ENCODE results near the gene FREY1. TPM values are rescaled to one million over a fixed set of nuclear protein-coding genes. Genes with fewer than 3 reads are reported as not detected.

FREY1 gene
- total and polyA plus RNA-seq, 2 of the 13 experiments (the other 11 are each of a cell fraction or from before 2014, with no cell fraction given), result 0.44 to 0.73 TPM

DNA sequence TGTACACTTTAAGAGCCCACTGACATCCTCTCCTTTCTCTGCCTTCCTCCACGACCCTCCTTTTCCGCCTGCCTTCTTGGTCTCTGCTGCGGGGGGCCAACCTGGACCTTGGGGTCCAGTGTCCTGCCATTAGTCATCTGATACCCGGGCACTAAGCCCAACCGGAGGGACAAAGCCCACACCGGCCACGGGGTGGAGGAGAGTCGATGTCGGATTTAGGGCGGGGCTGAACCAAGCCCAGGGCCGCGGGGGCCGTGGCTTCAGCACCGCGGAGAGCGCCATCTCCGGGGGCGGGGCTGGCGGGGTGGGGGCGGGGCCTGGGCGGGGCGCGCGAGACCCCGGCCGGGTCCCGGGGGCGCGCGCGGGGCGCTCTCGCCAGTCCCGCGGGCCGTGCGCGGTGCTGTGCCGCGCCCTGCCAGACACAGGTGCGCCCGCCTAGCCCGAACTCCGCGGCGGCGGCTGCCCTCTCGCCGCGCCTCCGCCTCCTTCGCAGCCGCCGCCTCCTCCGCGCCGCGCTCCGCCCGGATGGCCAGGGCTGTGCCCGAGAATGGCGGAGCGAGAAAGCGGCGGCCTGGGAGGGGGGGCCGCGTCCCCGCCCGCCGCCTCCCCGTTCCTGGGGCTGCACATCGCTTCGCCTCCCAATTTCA lies 21.7 kb downstream of the FREY1 start, which contains the start of gene MAPK8IP1 (continued):
- no peak for TF ChIP-seq SRSF1 (optimal IDR thresholded peaks at IDR 0.05; ENCODE audit: low read depth, low read length)
- no peak for TF ChIP-seq ZNF652 (CRISPR knock-in tag; IDR thresholded peaks at IDR 0.05; ENCODE audit: borderline replicate concordance, low read depth)
- TF ChIP-seq, protein P1, sequence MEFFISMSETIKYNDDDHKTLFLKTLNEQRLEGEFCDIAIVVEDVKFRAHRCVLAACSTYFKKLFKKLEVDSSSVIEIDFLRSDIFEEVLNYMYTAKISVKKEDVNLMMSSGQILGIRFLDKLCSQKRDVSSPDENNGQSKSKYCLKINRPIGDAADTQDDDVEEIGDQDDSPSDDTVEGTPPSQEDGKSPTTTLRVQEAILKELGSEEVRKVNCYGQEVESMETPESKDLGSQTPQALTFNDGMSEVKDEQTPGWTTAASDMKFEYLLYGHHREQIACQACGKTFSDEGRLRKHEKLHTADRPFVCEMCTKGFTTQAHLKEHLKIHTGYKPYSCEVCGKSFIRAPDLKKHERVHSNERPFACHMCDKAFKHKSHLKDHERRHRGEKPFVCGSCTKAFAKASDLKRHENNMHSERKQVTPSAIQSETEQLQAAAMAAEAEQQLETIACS (CRISPR knock-in tag; IDR thresholded peaks at IDR 0.05), result peak; percentile 74
- no peak for TF ChIP-seq SATB2 (CRISPR knock-in tag; IDR thresholded peaks at IDR 0.05)
- no peak for TF ChIP-seq ZNF329 (CRISPR knock-in tag; IDR thresholded peaks at IDR 0.05; ENCODE audit: low read depth)
- TF ChIP-seq ZNF460 (CRISPR knock-in tag; IDR thresholded peaks at IDR 0.05; ENCODE audit: borderline replicate concordance), result no peak
- TF ChIP-seq ZBTB7B (CRISPR knock-in tag; IDR thresholded peaks at IDR 0.05), result 0 out of 2 replicates have a peak, but pooled peaks have one; percentile 35
- TF ChIP-seq HHEX (CRISPR knock-in tag; IDR thresholded peaks at IDR 0.05), result no peak
- no peak for TF ChIP-seq NCOA5 (CRISPR knock-in tag; IDR thresholded peaks at IDR 0.05)
- TF ChIP-seq, protein P2, sequence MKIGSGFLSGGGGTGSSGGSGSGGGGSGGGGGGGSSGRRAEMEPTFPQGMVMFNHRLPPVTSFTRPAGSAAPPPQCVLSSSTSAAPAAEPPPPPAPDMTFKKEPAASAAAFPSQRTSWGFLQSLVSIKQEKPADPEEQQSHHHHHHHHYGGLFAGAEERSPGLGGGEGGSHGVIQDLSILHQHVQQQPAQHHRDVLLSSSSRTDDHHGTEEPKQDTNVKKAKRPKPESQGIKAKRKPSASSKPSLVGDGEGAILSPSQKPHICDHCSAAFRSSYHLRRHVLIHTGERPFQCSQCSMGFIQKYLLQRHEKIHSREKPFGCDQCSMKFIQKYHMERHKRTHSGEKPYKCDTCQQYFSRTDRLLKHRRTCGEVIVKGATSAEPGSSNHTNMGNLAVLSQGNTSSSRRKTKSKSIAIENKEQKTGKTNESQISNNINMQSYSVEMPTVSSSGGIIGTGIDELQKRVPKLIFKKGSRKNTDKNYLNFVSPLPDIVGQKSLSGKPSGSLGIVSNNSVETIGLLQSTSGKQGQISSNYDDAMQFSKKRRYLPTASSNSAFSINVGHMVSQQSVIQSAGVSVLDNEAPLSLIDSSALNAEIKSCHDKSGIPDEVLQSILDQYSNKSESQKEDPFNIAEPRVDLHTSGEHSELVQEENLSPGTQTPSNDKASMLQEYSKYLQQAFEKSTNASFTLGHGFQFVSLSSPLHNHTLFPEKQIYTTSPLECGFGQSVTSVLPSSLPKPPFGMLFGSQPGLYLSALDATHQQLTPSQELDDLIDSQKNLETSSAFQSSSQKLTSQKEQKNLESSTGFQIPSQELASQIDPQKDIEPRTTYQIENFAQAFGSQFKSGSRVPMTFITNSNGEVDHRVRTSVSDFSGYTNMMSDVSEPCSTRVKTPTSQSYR (CRISPR knock-in tag; IDR thresholded peaks at IDR 0.05; ENCODE audit: borderline replicate concordance), result 0 out of 2 replicates have a peak, but pooled peaks have one; percentile 23
- TF ChIP-seq SMAD9 (CRISPR knock-in tag; IDR thresholded peaks at IDR 0.05), result 0 out of 2 replicates have a peak, but pooled peaks have one; percentile 45
- TF ChIP-seq, protein P3, sequence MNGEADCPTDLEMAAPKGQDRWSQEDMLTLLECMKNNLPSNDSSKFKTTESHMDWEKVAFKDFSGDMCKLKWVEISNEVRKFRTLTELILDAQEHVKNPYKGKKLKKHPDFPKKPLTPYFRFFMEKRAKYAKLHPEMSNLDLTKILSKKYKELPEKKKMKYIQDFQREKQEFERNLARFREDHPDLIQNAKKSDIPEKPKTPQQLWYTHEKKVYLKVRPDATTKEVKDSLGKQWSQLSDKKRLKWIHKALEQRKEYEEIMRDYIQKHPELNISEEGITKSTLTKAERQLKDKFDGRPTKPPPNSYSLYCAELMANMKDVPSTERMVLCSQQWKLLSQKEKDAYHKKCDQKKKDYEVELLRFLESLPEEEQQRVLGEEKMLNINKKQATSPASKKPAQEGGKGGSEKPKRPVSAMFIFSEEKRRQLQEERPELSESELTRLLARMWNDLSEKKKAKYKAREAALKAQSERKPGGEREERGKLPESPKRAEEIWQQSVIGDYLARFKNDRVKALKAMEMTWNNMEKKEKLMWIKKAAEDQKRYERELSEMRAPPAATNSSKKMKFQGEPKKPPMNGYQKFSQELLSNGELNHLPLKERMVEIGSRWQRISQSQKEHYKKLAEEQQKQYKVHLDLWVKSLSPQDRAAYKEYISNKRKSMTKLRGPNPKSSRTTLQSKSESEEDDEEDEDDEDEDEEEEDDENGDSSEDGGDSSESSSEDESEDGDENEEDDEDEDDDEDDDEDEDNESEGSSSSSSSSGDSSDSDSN (CRISPR knock-in tag; IDR thresholded peaks at IDR 0.05), result no peak
- TF ChIP-seq ZNF616 (CRISPR knock-in tag; IDR thresholded peaks at IDR 0.05; ENCODE audit: low read depth), result peak; percentile 70; the same call in 1 of the 2 replicates
- TF ChIP-seq TMF1 (CRISPR knock-in tag; IDR thresholded peaks at IDR 0.05; ENCODE audit: low read depth), result 0 out of 2 replicates have a peak, but pooled peaks have one; percentile 30
- no peak for TF ChIP-seq MAZ (IDR thresholded peaks at IDR 0.05; ENCODE audit: borderline replicate concordance, low read depth, low read length)
- 0 out of 2 replicates have a peak, but pooled peaks have one; percentile 60 for TF ChIP-seq MAZ (CRISPR knock-in tag; IDR thresholded peaks at IDR 0.05; ENCODE audit: low read depth)
- TF ChIP-seq, protein P4, sequence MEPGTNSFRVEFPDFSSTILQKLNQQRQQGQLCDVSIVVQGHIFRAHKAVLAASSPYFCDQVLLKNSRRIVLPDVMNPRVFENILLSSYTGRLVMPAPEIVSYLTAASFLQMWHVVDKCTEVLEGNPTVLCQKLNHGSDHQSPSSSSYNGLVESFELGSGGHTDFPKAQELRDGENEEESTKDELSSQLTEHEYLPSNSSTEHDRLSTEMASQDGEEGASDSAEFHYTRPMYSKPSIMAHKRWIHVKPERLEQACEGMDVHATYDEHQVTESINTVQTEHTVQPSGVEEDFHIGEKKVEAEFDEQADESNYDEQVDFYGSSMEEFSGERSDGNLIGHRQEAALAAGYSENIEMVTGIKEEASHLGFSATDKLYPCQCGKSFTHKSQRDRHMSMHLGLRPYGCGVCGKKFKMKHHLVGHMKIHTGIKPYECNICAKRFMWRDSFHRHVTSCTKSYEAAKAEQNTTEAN (CRISPR knock-in tag; conservative IDR thresholded peaks at IDR 0.05), result 0 out of 2 replicates have a peak, but pooled peaks have one; percentile 25
- peak; percentile 68; the same call in 1 of the 2 replicates for TF ChIP-seq ZNF205 (CRISPR knock-in tag; IDR thresholded peaks at IDR 0.05)
- TF ChIP-seq ZNF552 (CRISPR knock-in tag; IDR thresholded peaks at IDR 0.05; ENCODE audit: borderline replicate concordance), result no peak
- 0 out of 2 replicates have a peak, but pooled peaks have one; percentile 19 for TF ChIP-seq SIX1 (CRISPR knock-in tag; IDR thresholded peaks at IDR 0.05; ENCODE audit: borderline replicate concordance)
- TF ChIP-seq THAP11 (CRISPR knock-in tag; IDR thresholded peaks at IDR 0.05), result 0 out of 2 replicates have a peak, but pooled peaks have one; percentile 29
- no peak for TF ChIP-seq CCAR2 (optimal IDR thresholded peaks at IDR 0.05; ENCODE audit: low read depth, low read length)
- no peak for TF ChIP-seq KAT2B (IDR thresholded peaks at IDR 0.05; ENCODE audit: borderline replicate concordance, low read depth, low read length)
